ENCODE measurements around the gene AKR1B15.
"Not testable (repeated sequence)": the region's sequence is repeated elsewhere in the genome, so short reads cannot be mapped to it uniquely, and the experiment has no call there.

The AKR1B15 gene

GRCh38 chr7:134548877-134549276 is at the start of gene AKR1B15:
Gene AKR1B15 (plus strand): TSS chr7:134549110. CDS start chr7:134564620, 15,510 bp downstream.
- no peak for DNase-seq

- no peak for DNase-seq
These were observed 48.5 kb upstream of the AKR1B15 start for GRCh38 chr7:134500406-134500805.

- no peak for DNase-seq
These were observed 47.9 kb upstream of the AKR1B15 start for GRCh38 chr7:134500982-134501381.

GRCh38 chr7:134502463-134503371 is 46.2 kb upstream of the AKR1B15 start:
- no peak for DNase-seq

GRCh38 chr7:134504660-134505164 is 44.2 kb upstream of the AKR1B15 start:
- no peak for DNase-seq

GRCh38 chr7:134505856-134506255 is 43.1 kb upstream of the AKR1B15 start:
- DNase-seq: no peak

- no peak for DNase-seq
These were observed 39.9 kb upstream of the AKR1B15 start for GRCh38 chr7:134509010-134509409.

- no peak for DNase-seq
These were observed 38.3 kb upstream of the AKR1B15 start for GRCh38 chr7:134510646-134511045.

- no peak for DNase-seq
These were observed 36.6 kb upstream of the AKR1B15 start for GRCh38 chr7:134512271-134512670.

GRCh38 chr7:134513169-134513752 is 35.6 kb upstream of the AKR1B15 start:
- DNase-seq: peak; percentile 1 to 3

- no peak for DNase-seq
These were observed 34.8 kb upstream of the AKR1B15 start for GRCh38 chr7:134514106-134514505.

- peak; percentile 9 to 45 for DNase-seq
These were observed 34.2 kb upstream of the AKR1B15 start for GRCh38 chr7:134514663-134515062.

GRCh38 chr7:134515569-134516468 is 33.1 kb upstream of the AKR1B15 start:
- DNase-seq: no peak

- DNase-seq: no peak
These were observed 28.8 kb upstream of the AKR1B15 start for GRCh38 chr7:134520130-134520529.

- DNase-seq: no peak
These were observed 26.3 kb upstream of the AKR1B15 start for GRCh38 chr7:134522601-134523000.

- not testable (repeated sequence) for DNase-seq
These were observed 23.5 kb upstream of the AKR1B15 start for GRCh38 chr7:134525449-134525848.

GRCh38 chr7:134526552-134527248 is 22.2 kb upstream of the AKR1B15 start:
- not testable (repeated sequence) for DNase-seq

- peak; percentile 2 to 5 for DNase-seq
These were observed 20.9 kb upstream of the AKR1B15 start for GRCh38 chr7:134527979-134528371.

- no peak for DNase-seq
These were observed 20.2 kb upstream of the AKR1B15 start for GRCh38 chr7:134528749-134529148.

GRCh38 chr7:134530460-134530859 is 18.4 kb upstream of the AKR1B15 start:
- no peak for DNase-seq

GRCh38 chr7:134532180-134532953 is 16.5 kb upstream of the AKR1B15 start:
- DNase-seq: no peak

- DNase-seq: no peak
These were observed 16.0 kb upstream of the AKR1B15 start for GRCh38 chr7:134532954-134533218.
